Suppressor macrophage (primary cell): ENCODE data around the gene TMC4.
A peak's percentile ranks its signal among the peaks of the same experiment; 100 is the strongest.

ENCODE experiments used
- DNase-seq, 4 experiments: peaks; one replicate each; pipeline ENCODE4 v3.0.0-alpha.2; 2020 to 2022

TMC4 gene

GRCh38 chr19:54153731-54154326 is 19.1 kb downstream of the TMC4 start:
- DNase-seq: no peak

- no peak for DNase-seq
Observed at GRCh38 chr19:54152878-54153524, 20.0 kb downstream of the TMC4 start.

- DNase-seq: no peak
Observed at GRCh38 chr19:54152267-54152666, 20.7 kb downstream of the TMC4 start.

- no peak for DNase-seq
Observed at GRCh38 chr19:54151362-54152035, 21.5 kb downstream of the TMC4 start.

GRCh38 chr19:54149021-54149812 is 23.7 kb downstream of the TMC4 start:
- no peak for DNase-seq

GRCh38 chr19:54148158-54148557 is 24.8 kb downstream of the TMC4 start:
- DNase-seq: no peak

GRCh38 chr19:54147676-54148075 is 25.3 kb downstream of the TMC4 start:
- no peak for DNase-seq

GRCh38 chr19:54145541-54146158 is 27.3 kb downstream of the TMC4 start:
- no peak for DNase-seq

- DNase-seq: no peak
Observed at GRCh38 chr19:54142166-54142780, 30.7 kb downstream of the TMC4 start.

- DNase-seq: no peak
Observed at GRCh38 chr19:54141356-54141755, 31.6 kb downstream of the TMC4 start.

GRCh38 chr19:54138489-54139256 is 34.3 kb downstream of the TMC4 start:
- DNase-seq: peak in 1 of 4 experiments; percentile 31

GRCh38 chr19:54137699-54138488 is 35.1 kb downstream of the TMC4 start, which contains the start of gene CNOT3:
CNOT3 (plus strand) TSS chr19:54137762; CDS start chr19:54142979, 5,217 bp downstream.
- peak in 1 of 4 experiments; percentile 18 for DNase-seq

GRCh38 chr19:54136864-54137698 is 35.9 kb downstream of the TMC4 start:
- peak; percentile 100 for DNase-seq

GRCh38 chr19:54136086-54136863 is 36.7 kb downstream of the TMC4 start:
- DNase-seq: peak in 2 of 4 experiments; percentile 19 to 45

- DNase-seq: no peak
Observed at GRCh38 chr19:54133957-54134590, 38.9 kb downstream of the TMC4 start.

GRCh38 chr19:54133312-54133956 is 39.5 kb downstream of the TMC4 start:
- DNase-seq: peak in 2 of 4 experiments; percentile 12 to 77

GRCh38 chr19:54129617-54129996 is 43.4 kb downstream of the TMC4 start:
- no peak for DNase-seq
